HT1080 (cell line): ENCODE results near the gene LRIT1. TPM values are rescaled to one million over a fixed set of nuclear protein-coding genes. Genes with fewer than 3 reads are reported as not detected.
"Not testable (repeated sequence)": the region's sequence is repeated elsewhere in the genome, so short reads cannot be mapped to it uniquely, and the experiment has no call there.

ENCODE experiments used
- DNase-seq: peaks from one replicate; pipeline ENCODE4 v3.0.0-alpha.2; 2015; ENCODE audit warnings: low read depth
- polyA plus RNA-seq, 2 experiments: library from polyadenylated mRNA; depleted of rRNA; stranded (reverse); fragments of >200 nt; gene quantifications; 2 replicates each; pipeline ENCODE4 v1.2.3, GENCODE V29; 2015
- total RNA-seq: library from RNA; depleted of rRNA; stranded (reverse); fragments of >200 nt; shearing (Covaris generic); gene quantifications from 2 replicates; pipeline ENCODE4 v1.2.3, GENCODE V29; 2014; rRNA removed

LRIT1 gene
- not detected in 2 replicates for total RNA-seq
- polyA plus RNA-seq (2015; cell fraction: cytosol; rRNA removed) = not detected in 2 replicates
- polyA plus RNA-seq (2015; cell fraction: nucleus; rRNA removed) = not detected in 2 replicates

GRCh38 chr10:84241185-84241790 is at the start of gene LRIT1:
LRIT1 (minus strand) TSS chr10:84241546; CDS start chr10:84241439, 107 bp downstream.
- DNase-seq = no peak

GRCh38 chr10:84290235-84290634 is 48.9 kb upstream of the LRIT1 start:
- DNase-seq = no peak

DNA sequence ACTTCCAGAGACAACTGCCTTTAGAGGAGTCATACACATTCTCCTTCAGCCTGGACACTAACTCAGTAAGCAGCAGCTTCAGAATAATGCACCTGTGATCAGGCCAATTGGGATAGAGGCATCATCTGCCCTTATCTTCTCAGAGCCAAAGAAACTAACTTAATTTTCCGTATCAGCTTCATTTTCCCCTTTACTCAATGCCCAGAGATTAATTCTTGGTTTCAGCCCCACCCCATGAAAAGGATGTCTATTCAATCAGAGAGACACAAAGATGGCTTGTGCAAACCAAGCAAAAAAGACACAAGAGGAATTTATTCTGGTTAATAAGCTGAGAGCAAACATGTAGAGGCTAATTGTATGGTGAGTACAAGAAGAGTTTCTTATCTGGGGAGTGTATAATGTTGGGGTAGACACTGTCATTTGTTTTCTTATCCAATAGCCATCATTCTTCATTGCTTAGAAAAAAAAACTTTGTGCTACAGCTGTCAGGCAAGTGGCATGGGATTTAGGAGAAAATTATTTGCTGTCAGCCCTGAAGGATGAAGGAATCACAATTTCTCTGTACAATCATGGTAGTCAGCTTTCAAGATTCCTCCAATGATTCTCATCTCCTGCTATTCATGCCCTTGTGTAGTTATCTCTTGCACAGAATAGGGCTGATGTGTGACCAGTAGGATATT is 48.3 kb upstream of the LRIT1 start:
- no peak for DNase-seq

GRCh38 chr10:84288151-84288550 is 46.8 kb upstream of the LRIT1 start:
- DNase-seq = no peak

- DNase-seq = no peak
Measured at GRCh38 chr10:84286695-84287094, 45.3 kb upstream of the LRIT1 start.

GRCh38 chr10:84279876-84280475 is 38.6 kb upstream of the LRIT1 start:
- DNase-seq = not testable (repeated sequence)

DNA sequence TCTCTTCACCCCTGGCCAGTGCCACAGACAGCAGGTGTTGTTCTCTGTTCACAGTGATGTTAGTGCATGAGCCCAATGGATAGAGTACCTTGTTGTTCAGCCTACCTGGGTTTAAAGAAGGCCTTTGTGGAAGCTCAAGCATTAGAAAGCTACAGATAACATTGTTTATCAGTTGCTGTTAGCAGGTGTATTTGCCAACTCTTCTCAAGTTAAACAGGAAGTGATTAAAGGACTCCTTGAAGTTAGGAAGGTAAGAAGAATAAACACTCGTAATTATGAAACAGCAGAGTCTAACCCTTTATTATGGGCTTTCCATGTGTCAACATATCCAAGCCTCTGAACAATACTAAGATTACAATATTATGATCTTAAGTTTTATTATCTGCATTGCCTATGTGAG is 29.4 kb upstream of the LRIT1 start:
- no peak for DNase-seq

- DNase-seq = peak; percentile 90
Measured at GRCh38 chr10:84269773-84270172, 28.4 kb upstream of the LRIT1 start.

DNA sequence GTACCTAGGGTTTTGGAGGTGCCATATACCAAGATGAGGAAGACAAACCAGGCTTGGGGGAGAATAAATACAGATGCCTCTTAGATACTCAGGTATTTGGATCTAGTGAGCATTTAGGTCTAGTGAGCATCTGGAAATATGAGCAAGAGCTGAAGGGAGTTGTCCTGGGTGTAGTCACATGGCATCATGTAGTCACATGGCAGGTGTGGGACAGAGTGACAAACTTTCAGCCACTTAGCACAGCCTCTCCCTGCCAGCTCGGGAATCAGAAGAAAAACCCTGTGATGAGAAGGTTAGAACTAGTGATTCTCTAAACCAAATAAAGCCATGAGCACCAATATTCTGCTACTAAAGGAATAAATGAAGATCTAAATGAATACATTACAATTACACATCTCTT is 27.8 kb upstream of the LRIT1 start:
- no peak for DNase-seq

- peak; percentile 53 for DNase-seq
Measured at GRCh38 chr10:84267503-84268126, 26.3 kb upstream of the LRIT1 start.

DNA sequence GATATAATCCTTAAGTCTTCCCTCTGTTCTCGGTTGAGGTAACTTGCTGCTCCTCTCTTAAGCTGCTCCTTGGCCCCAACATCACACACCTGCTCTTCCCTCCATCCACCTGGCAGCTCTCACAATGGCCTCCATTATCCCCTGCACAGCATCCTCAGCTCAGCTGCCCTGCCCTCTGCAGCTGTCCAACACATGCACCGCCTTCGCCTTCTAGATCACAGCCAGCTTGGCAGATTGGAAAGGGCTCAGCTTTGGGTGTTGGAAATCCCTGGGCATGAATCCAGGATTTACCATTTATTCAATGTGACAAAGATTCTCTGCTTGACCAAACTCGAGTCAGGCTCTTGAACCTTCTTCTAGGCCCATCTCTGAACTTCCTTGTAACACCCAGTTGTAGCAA is 24.1 kb upstream of the LRIT1 start:
- DNase-seq = no peak

- DNase-seq = peak; percentile 59
Measured at GRCh38 chr10:84264611-84265141, 23.3 kb upstream of the LRIT1 start.

DNA sequence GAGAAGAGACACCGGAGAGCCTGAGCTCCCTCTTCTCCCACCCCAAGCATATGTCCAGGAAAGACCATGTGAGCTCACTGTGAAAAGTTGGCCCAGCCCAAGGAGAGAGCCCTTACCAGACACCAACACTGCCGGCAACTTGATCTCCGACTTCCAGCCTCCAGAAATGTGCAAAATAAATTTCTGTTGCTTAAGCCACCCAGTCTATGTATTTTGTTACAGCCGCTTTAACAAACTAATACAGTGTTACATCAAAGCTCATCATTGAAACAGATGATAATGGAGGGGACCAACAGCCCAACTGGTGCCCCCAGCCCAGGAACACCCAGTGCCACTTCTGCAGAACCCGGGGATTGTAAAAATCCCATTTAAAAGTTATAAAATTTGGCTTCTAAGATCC is 22.4 kb upstream of the LRIT1 start:
- DNase-seq = no peak

- DNase-seq = no peak
Measured at GRCh38 chr10:84262190-84262956, 21.0 kb upstream of the LRIT1 start.

GRCh38 chr10:84261236-84261915 is 20.0 kb upstream of the LRIT1 start:
- DNase-seq = no peak

GRCh38 chr10:84258034-84258695 is 16.8 kb upstream of the LRIT1 start:
- no peak for DNase-seq

GRCh38 chr10:84257343-84258020 is 16.1 kb upstream of the LRIT1 start:
- no peak for DNase-seq

DNA sequence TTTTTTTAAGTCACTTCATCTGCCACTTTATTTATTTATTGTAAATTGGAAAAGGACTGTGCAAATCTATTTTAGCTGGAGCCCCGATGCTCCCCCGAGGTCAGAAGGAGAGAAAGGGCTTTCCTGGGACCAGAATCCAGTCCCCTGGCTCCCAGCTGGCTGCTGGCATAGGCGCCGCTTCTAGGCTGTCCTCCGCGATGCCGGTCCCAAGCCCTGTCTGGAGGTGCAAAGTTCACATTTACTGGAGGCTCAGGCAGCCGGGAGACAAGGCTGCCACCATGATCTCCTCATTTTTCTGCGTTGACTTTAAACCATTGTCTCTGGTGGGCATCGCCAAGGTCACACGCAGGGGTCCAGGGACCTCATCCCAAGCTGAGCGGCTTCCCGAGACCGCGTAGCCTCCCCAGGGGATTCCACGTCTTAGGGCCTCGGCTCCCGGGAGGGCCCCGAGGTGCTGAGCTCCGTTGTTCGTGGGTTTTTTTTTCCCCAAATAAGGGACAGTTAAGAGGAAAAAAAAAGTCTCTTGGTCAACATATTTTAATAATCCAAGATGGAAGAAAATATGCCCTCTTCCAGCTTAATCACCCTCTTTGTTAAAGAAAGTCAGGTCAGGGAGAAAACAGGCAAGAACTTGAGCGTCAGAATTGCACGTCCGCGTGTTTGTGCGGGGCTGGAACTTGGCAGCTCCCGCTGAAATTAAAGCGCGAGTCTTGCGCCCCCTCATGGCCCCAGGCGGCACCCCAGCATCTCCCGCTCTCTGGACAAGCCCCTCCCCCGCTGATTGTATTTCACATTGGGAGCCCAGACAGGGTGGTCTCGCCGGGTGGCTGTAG is 15.4 kb upstream of the LRIT1 start:
- DNase-seq = no peak
